Femur (tissue), 1 donor: Measurements from ENCODE around the gene SIL1.
"Not testable (repeated sequence)": the region's sequence is repeated elsewhere in the genome, so short reads cannot be mapped to it uniquely, and the experiment has no call there.

Experiments used
- DNase-seq: peaks from one replicate; pipeline ENCODE4 v3.0.0-alpha.2; 2017

The SIL1 gene

DNA sequence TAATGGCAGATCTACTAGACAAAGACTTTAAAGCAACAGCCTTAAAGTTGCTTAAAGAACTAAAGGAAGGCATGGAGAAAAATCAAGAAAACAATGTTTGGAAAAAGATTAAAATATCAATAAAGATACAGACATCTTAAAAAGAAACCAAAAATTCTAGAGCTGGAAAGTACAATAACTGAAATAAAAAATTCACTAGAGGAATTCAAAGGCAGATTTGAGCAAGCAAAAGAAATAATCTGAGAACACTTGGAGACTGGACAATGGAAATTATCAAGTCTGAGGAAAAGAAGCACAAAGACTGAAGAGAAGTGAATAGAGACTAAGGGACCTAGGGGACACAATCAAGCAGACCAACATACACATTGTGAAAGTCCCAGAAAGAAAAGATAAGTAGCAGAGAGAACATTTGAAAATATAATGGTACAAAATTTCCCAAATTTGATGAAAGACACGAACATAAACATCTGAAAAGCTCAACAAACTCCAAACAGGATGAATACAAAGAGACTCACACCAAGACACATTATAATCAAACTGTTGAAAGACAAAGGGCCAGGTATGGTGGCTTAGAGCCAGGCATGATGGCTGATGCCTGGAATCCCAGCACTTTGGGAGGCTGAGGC lies 26.3 kb downstream of the SIL1 start:
- no peak for DNase-seq

DNA sequence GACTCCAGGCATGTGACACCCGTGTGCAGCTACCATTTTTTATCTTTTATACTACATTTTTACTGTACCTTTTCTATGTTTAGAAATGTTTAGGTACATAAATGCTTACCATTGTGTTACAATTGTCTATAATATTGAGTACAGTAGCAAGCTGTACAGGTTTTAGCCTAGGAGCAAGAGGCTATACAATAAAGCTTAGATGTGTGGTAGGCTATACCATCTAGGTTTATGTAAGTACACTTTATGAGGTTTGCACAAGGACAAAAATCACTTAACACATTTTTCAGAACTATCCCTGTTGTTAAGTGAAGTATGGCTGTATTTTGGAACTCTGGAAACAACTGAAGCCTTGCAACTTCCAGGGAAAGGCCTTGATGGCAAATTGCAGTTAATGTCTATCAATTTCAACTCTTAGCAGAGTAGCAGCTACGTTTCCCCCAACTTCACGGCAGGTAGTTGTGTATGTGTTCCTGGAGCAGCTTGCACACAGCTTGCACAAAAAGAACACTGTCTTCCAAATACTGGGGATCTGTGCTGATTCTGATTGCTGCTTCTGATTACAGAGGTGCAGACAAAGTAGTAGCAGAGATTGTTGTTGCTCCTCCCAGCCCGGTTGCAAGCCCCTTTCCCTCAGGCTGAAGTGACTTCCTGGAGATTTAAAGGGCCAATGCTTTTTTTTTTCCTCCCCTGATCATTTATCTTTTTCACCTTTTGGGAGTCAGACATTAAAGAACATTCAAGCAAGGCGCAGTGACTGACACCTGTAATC lies 30.0 kb downstream of the SIL1 start:
- DNase-seq: no peak

DNA sequence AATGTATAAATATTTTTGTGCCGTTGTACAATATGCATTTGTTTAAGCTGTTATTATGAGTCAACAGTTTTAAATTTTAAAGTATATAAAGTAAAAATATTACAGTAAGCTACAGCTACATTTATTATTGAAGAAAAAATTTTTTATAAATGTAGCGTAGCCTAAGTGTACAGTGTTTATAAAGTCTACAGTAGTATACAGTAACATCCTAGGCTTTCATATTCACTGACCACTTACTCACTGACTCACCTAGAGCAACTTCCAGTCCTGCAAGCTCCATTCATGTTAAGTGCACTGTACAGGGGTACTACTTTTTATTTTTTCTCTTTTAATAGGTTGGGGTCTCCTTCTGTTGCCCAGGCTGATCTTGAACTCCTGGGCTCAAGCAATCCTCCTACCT lies 30.6 kb downstream of the SIL1 start:
- DNase-seq: no peak

DNA sequence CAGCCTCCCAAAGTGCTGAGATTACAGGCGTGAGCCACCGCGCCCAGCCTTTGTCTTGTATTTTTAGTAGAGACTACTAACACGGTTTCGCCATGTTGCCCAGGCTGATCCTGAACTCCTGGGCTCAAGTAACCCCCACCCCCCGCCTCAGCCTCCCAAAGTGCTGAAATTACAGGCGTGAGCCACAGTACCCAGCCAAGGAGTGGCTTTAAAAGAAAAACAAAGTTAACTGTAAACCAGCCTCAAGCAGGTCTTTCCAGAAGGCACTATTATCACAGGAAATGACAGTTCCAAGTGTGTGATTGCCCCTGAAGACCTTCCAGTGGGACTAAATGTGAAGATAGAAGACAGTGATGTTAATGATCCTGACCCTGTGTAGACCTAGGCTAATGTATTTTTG lies 31.1 kb downstream of the SIL1 start:
- no peak for DNase-seq

DNA sequence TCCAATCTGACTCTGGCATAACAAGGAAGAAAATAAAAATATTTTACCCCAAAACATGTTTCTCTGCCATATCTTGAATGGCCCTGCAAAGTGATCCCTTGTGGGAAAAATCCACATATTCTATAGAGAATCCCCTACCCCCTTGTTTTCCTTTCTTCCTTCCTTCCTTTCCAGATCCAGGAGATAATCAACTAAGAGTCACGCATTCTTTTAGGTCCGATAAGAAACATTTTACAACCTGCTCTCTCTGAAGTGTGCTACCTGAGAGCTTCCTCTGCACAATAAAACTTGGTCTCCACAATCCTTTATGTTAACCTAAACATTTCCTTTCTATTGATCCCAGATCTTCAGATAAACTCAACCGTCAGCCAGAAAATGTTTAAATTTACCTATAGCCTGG lies 33.3 kb downstream of the SIL1 start:
- DNase-seq: not testable (repeated sequence)

DNA sequence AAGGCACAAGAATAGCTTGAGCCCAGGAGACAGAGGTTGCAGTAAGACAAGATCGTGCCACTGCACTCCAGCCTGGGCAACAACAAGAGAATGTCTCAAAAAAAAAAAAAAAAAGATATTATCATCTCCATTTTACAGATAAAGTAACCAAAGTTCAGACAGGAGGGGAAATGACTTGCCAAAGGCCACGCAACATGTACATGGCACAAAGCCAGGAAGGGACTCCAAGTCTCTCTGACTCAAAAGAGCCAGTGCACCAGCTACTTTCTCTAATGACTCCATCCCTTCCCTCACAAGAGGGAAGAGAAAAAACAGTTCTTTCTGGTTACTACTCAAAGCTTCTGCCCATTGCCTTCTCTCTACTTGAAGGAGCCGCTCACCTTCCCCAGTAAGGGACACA lies 34.1 kb downstream of the SIL1 start:
- DNase-seq: no peak

DNA sequence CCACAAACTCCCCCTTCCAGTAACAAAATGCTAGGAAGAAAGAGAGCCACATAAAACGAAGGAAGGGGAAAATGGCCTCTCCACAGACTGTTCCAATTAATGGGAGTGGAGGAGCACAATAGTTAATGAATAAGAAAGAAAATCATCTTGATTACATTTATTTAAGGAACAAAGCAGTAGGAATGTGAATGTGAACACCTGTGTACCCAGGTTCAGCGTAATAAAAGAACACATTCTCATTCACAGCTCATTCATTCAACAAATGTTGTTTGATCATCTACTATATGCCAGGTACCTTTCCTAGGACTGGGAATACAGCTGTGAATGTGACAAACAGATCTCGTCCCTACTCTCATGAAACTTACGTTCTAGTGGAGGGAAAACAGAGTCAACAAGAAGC lies 35.7 kb downstream of the SIL1 start:
- DNase-seq: no peak

DNA sequence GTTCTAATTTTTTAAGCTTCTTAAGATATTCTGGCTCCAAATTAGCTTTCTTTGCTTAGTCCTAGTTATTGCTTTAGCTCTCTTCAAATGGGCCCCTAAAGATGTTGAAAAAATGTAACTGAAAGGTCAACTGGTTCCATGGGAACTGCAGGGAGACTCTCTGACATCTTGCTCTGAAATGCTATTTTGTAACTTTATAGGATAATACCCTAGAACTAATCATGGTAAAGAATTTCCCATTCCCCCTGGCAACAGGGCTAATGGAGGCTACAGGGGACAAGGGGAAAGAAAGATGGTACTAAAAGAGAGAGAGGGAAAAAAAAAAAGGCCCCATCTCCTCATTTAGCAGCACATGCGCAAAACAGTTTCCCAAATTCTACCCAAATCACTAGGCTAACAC lies 39.4 kb downstream of the SIL1 start:
- DNase-seq: no peak

DNA sequence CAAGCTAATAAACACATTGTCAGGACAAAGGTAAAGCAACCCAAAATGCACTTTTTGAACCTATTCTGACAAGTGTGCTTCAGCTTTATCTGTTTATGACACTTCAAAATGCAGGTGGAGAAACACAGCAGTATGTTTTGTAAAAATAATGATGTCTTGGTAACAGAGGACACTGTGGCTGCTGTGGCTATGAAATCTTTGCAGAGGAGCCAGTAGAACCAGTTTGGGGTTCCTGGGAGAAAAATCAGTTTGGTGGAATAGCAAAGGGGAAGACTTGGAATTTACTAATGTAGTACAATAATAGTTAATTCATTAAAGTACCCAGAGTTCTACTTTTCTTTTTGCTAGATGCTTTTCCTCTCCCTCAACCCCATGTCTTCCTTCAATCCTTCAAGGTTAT lies 40.6 kb downstream of the SIL1 start:
- DNase-seq: no peak

DNA sequence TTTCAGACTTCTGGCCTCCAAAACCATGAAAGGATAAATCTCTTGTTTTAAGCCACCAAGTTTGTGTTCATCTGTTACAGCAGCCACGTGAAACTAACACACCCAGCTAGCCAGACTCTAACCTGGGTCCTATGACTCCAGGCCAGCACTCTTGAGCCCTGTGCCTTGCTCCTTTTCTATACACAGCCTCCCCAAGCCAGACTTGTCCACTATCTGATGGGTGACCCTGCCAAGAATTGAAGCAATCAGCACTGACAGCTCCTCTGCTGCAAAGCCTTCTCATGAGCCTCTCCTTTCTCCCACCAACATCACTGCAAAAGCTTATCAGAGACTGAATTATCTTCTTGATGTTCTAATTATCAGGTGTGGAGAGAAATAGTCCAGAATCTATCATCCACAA lies 41.4 kb downstream of the SIL1 start:
- no peak for DNase-seq

DNA sequence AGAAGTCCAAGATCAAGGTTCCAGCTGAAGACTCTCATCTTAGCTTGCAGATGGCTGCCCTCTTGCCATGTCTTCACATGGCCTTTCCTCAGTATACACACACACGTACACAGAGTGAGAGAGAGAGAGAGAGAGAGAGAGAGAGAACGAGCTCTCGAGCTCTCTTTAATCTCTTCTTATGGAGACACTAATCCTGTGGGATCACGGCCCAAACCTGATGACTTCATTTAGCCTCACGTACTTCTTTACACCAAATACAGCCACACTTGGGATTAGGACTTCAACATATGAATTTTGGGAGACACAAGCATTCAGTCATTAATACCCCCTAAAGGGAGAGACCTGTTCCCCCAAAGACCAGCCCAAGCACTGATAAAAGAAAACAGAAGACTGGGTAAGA lies 42.8 kb downstream of the SIL1 start:
- no peak for DNase-seq

DNA sequence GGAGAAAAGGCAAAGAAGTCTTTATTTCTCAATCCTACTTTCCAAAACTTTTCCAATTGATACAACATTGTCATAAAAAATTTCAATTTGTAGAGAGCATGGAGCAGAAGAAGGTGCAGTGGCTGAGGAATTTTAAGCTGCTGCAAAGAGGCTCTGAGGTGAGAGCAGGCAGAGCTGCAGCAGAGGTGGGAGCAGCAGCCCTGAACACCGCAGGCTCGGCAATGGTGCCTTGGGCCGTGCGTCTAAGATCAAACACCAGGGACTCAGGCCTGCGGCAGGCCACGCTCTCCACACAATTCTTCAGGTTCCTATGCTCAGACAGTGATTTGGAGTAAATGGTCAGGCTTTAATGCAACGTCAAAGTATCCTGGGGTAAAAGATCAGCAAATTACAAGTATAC lies 46.3 kb downstream of the SIL1 start:
- no peak for DNase-seq

DNA sequence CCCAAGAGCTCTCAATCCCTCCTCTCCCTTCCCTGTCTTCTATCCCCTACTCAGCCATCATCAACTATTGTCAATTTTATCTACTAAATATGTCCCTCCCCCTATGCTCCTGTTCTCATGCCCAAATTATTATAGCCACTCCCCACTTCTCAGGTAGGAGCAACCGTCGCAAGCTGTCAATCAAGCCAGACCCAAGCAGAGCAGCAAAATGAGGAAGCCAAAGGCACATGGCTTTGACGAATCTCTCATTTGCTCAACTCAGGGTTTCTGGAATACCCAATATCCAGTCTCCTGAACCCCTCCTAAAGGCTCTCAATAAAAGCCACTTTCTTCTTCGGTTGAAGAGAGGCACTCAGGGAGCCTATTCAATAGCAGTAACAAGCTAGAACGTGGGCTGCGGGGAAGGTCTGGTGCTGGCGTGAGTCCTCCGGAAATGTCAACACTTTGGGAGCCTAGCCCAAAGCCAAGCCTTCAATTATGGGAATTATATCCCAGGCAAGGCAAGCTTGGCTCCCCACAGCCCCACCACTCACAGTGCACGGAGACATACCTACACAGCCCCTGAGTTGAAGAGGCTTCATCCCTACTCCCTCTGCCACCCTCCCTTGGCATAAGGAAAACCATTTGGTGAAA lies 47.7 kb downstream of the SIL1 start:
- peak; percentile 52 for DNase-seq

DNA sequence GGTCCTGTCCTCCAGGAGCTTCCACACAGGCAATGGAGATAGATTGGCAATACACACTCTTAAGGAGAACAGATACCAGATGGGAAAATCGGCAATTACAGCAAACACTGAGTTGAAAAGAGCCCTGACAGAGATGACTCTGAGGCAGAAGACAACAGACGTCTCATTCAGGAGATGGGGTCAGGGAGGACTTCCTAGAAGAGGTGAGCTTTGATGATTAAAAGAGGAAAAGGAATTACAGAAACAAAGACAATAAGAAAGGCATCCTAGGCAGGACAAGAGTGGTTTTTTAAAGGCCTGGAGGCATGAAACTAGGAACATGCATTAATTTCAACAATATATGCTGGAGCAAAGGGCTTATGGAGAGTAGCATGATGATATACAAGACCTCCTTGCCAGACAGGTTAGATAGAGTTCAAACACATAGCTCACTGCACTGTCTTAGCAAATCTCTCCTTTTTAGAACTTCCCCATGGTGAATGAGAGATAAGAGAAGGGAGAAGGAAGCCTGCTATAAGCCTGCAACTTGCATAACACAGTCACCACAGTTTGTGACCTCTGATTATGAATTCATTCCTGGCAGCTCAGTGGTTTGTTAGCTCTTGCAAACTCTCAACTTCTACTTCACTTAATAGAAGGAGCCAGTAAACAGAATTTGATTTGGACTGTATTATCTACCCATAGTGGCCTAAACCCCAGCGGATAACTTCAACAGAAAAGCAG lies 48.5 kb downstream of the SIL1 start:
- no peak for DNase-seq

DNA sequence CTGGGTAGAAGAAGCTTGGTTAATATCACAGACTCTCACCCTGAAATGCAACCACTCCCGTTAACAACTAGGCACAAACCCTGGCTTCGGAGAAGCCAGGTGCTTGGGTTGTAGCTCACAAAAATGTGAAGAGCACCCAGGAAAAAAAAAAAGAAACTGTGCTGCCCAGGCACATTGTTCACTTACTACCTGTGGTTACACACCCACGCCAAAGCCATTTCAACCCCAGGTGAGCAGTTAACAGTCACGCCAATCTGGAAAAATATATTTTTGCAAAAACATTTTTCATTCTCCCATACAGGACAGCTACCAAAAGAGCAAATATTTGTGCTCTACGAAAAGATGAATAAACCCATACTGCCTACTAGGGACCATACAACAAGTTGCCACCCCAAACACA lies 49.2 kb downstream of the SIL1 start:
- no peak for DNase-seq

DNA sequence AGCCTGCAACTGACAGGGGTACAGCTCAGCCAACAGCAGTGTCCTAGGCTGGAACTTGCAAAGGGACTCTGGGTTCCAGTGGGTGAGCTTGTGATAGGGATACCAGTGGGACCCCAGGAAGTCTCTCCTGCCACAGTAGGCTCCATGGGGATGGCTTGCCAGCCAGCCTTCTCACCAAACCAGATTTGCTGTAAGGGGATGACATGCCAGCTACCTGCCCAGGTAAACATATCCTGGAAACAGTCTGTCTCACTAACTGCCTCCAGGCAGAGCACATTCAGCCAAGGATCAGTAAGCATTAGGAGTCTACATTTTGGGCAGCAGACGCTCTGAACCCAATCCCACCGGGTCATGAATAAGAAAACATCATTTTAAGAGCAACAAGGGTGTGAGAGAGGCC lies 49.9 kb downstream of the SIL1 start:
- no peak for DNase-seq

DNA sequence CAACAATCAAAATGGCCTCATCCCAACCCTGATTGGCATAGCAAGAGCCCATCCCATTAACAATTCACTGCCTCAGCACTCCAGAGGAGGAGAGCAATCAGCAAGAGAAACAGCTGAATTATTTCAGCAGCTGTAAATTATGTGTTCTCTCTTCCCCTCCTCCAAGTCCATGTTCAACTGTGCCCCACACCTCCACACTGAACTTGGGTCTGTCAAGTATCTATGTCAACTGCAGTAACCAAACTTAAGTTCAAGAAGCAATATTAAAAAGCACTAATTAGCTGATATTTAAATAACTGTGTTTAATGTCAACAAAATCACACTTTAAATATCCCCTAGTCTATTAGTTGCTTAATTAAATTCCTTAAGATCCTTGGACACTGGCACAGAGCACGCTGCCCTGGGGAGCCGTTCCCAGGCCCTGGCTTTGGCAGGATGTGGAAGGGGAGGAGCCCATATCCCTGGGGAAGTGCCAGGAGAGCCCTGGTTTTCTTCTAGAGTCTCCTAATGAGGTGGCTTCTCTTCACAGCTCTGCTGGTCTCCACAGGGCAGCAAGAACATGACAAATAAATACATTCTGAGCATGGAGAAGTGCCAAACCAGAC lies 50.6 kb downstream of the SIL1 start:
- DNase-seq: peak; percentile 53

DNA sequence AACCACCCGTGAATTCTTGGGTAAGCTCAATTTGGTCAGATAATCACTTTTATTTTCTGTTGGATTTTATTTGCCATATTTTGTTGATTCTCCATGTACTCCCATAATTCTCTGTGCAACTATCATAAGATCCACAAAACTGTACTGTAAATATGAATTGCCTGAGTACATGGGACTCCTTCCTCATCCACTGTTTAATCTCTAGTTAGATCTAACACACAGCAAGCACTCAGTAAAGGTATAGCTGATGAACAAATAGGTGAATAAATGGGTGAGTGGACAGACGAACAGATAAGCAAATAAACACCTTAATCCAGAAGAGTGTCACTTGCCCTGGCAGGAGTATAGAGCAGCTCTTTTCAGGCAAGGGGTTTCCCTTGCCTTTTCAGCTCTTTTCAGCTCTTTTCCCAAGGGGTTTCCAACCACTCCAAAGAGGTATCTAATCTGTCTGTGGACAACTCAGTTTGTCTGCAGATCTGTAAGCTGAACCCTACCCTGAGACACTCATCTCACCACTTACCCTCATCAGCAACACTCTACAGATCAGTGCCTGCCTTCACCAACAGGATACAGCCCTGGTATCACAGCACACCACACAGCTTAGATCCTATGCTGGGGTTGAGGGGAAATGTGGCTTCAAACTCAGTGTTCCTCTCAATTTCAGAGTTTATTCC lies 51.2 kb downstream of the SIL1 start:
- no peak for DNase-seq

DNA sequence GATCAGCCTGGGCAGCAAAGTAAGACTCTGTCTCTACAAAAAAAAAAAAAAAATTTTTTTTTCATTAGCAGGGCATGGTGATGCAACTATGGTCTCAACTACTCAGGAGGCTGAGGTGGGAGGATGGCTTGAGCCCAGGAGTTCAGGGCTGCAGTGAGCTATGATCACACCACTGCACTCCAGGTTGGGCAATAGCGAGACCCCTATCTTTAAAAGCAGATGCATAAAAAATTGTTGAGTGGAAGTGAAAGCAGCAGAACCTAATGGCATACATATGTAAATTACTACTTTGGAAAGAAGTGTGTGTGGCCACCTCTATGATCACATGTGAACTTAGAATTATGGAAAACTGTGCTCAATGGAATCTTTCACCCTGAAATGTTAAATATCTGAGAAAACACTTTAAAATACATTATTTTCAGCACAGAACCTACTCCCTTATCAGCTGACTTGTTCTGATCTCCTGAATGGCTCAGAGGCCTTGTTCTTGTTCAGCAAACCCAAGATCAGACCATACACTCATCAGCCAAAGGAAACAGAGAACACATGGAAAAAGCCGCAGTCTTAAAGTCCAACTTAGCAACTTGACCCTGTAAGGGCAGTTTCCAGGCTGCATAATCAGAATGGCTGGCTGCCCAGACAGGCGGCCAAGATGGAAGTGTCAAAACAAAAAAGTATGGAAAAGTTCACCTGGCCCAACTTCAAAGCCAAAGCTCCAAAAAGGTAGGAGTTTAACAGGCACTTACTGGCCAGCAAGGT lies 56.5 kb downstream of the SIL1 start:
- peak; percentile 74 for DNase-seq

DNA sequence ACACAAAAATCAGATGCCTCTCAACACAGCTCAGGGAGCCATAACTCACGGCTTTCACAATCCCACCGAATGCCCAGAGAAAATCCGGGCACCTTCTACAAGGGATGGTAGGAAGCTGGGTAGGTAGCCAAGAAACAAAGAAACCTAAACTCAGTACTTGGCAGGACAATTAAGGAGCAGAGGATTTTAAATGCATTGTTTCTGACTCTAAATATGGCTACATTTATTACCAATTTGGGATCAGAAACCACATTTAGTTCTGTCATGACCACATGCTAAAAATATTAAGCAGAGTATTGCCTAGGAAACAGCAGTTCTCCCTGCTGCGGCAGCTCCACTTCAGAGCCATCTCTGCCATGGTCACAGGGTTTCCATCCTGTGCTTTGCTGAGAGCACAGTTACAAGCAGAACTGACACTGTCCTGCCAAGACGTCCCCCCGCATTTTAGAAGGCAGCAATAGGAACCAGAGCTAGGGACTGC lies 57.5 kb downstream of the SIL1 start:
- peak; percentile 75 for DNase-seq

DNA sequence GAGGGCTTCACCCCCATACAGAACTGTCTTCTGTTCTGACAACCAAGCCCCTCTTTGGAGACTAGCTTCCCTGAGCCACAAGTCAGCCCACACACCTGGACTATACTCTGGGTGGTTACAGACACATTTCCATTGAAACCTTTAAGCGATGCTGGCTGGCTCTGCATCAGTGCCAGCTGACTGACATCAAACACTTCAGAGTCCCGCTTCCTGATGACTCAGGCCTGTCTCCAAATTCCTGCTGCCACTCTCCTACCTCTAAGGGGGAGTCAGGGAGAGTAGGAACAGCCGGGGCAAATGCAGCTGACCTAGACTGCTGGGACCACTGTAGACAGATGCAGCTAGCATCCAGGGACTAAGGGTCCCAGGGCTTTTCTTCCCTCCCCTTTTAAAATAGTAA lies 59.4 kb downstream of the SIL1 start:
- DNase-seq: peak; percentile 60

DNA sequence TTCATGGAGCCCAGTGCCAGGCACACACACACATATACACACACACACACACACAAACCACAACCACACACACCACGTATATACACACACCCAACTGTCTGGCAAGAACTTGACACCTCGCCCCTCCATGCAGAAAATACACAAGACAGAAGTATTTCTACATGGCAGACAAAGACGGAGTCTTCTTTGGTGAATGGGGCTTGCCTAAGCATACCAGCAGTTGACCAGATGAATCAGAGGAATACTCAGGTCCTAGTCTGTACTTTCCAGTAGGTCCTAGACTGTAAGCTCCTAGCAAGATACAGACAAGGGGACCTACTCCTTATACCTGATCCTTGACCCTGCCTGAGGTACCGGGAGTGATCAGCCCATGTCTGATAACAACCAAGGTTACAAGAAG lies 60.1 kb downstream of the SIL1 start:
- no peak for DNase-seq
